ENCODE data around the gene BBX.

DNA sequence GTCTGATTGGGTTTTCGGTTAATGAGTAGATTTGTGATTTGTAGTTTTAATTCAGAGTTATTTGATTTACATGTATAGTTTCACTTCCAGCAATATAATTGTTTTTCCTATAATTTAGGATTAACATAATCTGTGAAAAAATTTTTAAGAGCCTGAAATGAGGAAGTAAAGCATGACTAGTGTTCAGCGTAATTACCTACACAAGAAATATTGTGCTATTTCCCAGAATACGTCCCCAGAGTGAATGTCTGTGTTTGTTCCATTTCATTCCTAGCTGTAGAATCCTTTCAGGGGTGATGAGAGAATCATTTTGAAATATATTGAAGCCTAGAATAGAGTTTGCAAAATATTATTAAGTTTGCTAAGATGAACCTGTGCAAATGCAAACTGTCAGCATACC is 247.1 kb downstream of the BBX start:
- TF ChIP-seq, protein P1, sequence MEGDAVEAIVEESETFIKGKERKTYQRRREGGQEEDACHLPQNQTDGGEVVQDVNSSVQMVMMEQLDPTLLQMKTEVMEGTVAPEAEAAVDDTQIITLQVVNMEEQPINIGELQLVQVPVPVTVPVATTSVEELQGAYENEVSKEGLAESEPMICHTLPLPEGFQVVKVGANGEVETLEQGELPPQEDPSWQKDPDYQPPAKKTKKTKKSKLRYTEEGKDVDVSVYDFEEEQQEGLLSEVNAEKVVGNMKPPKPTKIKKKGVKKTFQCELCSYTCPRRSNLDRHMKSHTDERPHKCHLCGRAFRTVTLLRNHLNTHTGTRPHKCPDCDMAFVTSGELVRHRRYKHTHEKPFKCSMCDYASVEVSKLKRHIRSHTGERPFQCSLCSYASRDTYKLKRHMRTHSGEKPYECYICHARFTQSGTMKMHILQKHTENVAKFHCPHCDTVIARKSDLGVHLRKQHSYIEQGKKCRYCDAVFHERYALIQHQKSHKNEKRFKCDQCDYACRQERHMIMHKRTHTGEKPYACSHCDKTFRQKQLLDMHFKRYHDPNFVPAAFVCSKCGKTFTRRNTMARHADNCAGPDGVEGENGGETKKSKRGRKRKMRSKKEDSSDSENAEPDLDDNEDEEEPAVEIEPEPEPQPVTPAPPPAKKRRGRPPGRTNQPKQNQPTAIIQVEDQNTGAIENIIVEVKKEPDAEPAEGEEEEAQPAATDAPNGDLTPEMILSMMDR (IDR thresholded peaks at IDR 0.05) = no peak
- TF ChIP-seq POLR2A (IDR thresholded peaks at IDR 0.05) (no peak), EP300 (IDR thresholded peaks at IDR 0.05) (no peak)
